ENCODE results near the gene PUS1.

Gene PUS1

GRCh38 chr12:131909081-131909751 is 19.9 kb upstream of the PUS1 start:
- Histone ChIP-seq H3K4me1 (peaks cover 67% of the 10 kb centered on the region), H3K36me3 (peaks cover 96% of the 10 kb centered on the region), H3K27ac (peak overlapping the region; percentile 75), H3K4me2 (peak overlapping the region; percentile 91), H3K4me3 (peak overlapping the region; percentile 40; the same call in 1 of the 2 replicates), H4K20me1 (peaks cover 98% of the 10 kb centered on the region), H3K27me3 (no peaks in the 10 kb centered on the region), H3K9ac (peak overlapping the region; percentile 60; the same call in 1 of the 2 replicates), H3K9me3 (no peaks in the 10 kb centered on the region)
- TF ChIP-seq Cebpa-rat (IDR thresholded peaks at IDR 0.05), result no peak

- peak overlapping the region; percentile 60; the same call in 1 of the 2 replicates for H3K9ac ChIP-seq
- no peak for TF ChIP-seq Cebpa-rat (IDR thresholded peaks at IDR 0.05)
- H4K20me1 ChIP-seq, result peaks cover 98% of the 10 kb centered on the region
- peak overlapping the region; percentile 91 for H3K4me2 ChIP-seq
- peak overlapping the region; percentile 40; the same call in 1 of the 2 replicates for H3K4me3 ChIP-seq
- no peaks in the 10 kb centered on the region for H3K27me3 ChIP-seq
- H3K4me1 ChIP-seq, result peaks cover 62% of the 10 kb centered on the region
- H3K36me3 ChIP-seq, result peaks cover 97% of the 10 kb centered on the region
- H3K9me3 ChIP-seq, result no peaks in the 10 kb centered on the region
- peak overlapping the region; percentile 75 for H3K27ac ChIP-seq
Observed at GRCh38 chr12:131909752-131910219, 19.3 kb upstream of the PUS1 start.

GRCh38 chr12:131910302-131911027 is 18.6 kb upstream of the PUS1 start:
- Histone ChIP-seq H3K9ac (peak overlapping the region; percentile 30; the same call in 1 of the 2 replicates), H3K27ac (peak overlapping the region; percentile 75), H3K4me2 (peak overlapping the region; percentile 91)

DNA sequence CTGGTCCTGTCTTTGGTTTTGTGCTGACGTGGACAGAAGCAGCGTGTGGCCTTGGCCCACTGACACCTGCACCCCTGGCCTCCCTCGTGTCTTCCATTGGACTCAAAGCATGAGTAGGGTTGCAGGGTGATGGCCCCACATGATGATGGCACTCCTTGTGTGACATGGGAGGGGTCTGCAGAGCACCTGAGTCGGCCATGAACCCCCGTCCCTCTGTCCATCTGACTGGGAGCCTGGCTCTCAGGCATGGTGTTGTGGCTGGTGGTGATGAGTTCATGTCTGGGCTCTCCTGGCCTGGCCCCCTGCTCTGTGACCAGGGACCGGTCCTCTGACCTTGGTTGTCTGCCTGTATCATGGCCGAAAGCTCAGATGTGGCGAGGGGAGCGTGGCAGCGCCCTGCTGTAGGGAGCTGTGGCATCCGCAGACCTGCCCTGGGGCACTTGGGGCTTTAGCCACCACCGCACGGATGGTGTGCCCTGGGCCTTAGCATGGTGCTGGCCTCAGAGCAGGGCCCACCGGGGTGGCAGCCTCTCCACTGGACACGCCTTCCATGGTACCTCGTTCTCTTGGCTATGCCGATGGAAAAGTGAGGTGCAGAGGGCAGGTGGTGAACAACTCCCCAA is 17.9 kb upstream of the PUS1 start:
- Histone ChIP-seq H3K4me2 (peak overlapping the region; percentile 91), H3K36me3 (peaks cover 97% of the 10 kb centered on the region), H3K27ac (peak overlapping the region; percentile 51; the same call in 1 of the 2 replicates), H3K4me1 (peaks cover 56% of the 10 kb centered on the region), H3K27me3 (no peaks in the 10 kb centered on the region), H3K4me3 (no peak overlapping the region), H3K9me3 (no peaks in the 10 kb centered on the region), H3K9ac (peak overlapping the region; percentile 29; the same call in 1 of the 2 replicates), H4K20me1 (peaks cover 98% of the 10 kb centered on the region)
- no peak for TF ChIP-seq Cebpa-rat (IDR thresholded peaks at IDR 0.05)

More at GRCh38 chr12:131910302-131911027, 18.6 kb upstream of the PUS1 start:
- Histone ChIP-seq H3K27me3 (no peaks in the 10 kb centered on the region), H4K20me1 (peaks cover 98% of the 10 kb centered on the region), H3K9me3 (no peaks in the 10 kb centered on the region), H3K4me1 (peaks cover 56% of the 10 kb centered on the region), H3K36me3 (peaks cover 97% of the 10 kb centered on the region), H3K4me3 (peak overlapping the region; percentile 40; the same call in 1 of the 2 replicates)
- no peak for TF ChIP-seq Cebpa-rat (IDR thresholded peaks at IDR 0.05)

DNA sequence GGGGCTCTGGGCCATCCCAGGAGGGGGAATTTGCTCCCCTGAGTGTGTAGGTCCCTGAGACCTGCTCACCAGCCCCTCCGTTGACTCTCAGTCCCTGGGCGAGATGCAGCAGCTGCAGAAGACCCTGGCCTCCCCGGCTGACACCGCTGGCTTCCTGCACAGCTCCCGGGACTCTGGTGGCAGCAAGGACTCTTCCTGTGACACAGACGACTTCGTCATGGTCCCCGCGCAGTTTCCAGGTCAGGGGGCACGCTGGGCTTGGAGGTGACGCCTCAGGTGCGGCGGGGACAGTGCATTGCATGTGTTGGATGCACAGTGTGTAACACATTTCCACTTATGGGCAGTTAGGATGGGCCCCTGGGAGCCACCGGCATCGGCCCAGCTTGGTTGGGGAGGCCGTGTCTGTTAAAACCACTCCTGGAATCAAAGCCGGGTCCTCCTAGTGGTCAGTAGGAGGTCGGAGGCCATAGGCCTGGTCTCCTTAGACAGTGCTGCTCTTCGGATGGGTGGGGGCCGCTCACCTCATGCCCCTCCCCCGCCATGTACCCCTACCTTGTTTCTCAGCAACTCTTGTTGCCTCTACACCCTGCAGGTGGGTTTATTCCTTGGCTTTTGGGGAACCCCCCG is 17.1 kb upstream of the PUS1 start:
- no peaks in the 10 kb centered on the region for H3K27me3 ChIP-seq
- H3K4me2 ChIP-seq, result peak overlapping the region; percentile 91
- H3K9ac ChIP-seq, result peak overlapping the region; percentile 29; the same call in 1 of the 2 replicates
- peaks cover 95% of the 10 kb centered on the region for H3K36me3 ChIP-seq
- H3K4me1 ChIP-seq, result peaks cover 50% of the 10 kb centered on the region
- peaks cover 96% of the 10 kb centered on the region for H4K20me1 ChIP-seq
- H3K9me3 ChIP-seq, result no peaks in the 10 kb centered on the region
- peak overlapping the region; percentile 51; the same call in 1 of the 2 replicates for H3K27ac ChIP-seq
- H3K4me3 ChIP-seq, result no peak overlapping the region
- no peak for TF ChIP-seq Cebpa-rat (IDR thresholded peaks at IDR 0.05)

DNA sequence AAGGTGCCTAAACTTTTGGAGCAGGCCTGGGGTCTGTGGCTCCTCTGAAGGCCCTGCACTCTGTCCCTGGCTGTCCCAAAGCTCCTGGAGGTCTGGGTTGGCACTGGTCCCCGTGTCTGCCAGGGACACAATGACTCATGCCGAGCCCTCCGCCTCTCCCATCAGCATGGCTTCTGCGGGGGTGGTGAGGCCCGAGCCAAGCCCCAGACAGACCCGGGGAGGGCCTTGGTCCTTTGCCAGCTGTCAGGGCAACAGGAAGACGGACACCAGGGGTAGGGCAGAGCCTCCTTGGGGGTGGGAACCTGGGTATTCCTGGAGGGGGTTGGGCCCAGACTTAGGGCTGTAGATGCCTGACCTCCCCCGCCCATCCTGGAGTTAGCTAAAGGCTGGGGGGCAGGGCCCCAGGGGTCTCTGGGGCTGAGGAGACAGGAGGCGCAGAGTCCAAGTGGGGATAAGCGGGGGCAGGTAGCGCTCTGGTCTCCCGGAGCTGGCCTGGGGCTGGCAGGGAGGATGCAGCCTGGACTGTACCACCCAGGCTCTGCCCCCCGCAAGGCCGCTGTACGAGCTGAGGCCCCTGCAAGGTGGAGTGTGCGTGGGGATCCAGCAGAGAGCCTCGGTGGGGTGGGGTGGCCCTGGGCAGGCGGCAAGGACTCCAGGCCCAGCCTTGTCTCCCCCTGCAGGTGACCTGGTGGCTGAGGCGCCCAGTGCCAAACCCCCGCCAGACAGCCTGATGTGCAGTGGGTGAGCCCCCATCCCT is 16.4 kb upstream of the PUS1 start:
- no peak for TF ChIP-seq Cebpa-rat (IDR thresholded peaks at IDR 0.05)
- no peak overlapping the region for H3K9ac ChIP-seq
- H3K27me3 ChIP-seq, result no peaks in the 10 kb centered on the region
- H4K20me1 ChIP-seq, result peaks cover 94% of the 10 kb centered on the region
- no peaks in the 10 kb centered on the region for H3K9me3 ChIP-seq
- H3K36me3 ChIP-seq, result peaks cover 93% of the 10 kb centered on the region
- no peak overlapping the region for H3K4me3 ChIP-seq
- peaks cover 50% of the 10 kb centered on the region for H3K4me1 ChIP-seq
- peak overlapping the region; percentile 91 for H3K4me2 ChIP-seq
- peak overlapping the region; percentile 51 for H3K27ac ChIP-seq

DNA sequence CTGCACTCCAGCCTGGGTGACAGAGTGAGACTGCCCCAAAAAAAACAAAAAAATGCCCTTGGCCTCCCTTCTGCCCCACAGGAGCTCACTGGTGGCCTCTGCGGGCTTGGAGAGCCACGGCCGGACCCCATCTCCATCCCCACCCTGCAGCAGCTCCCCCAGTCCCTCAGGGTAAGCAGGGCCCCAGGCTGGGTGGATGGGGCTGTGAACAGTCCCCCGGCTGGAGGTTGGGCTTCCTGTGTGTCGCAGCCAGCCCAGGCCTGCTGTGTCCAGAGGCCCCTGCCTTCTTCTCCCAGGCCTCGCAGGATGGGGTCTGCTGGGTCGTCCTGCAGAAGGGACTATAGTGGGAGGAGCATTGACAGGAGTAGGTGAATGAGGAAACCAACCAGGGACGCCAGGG is 15.4 kb upstream of the PUS1 start:
- Histone ChIP-seq H3K9me3 (no peaks in the 10 kb centered on the region), H3K36me3 (peaks cover 94% of the 10 kb centered on the region), H3K4me3 (no peak overlapping the region), H3K27ac (no peak overlapping the region), H3K4me1 (peaks cover 44% of the 10 kb centered on the region), H4K20me1 (peaks cover 94% of the 10 kb centered on the region), H3K4me2 (no peak overlapping the region), H3K27me3 (no peaks in the 10 kb centered on the region), H3K9ac (no peak overlapping the region)
- TF ChIP-seq Cebpa-rat (IDR thresholded peaks at IDR 0.05), result no peak

GRCh38 chr12:131914179-131914702 is 14.8 kb upstream of the PUS1 start:
- no peak for TF ChIP-seq Cebpa-rat (IDR thresholded peaks at IDR 0.05)

More at GRCh38 chr12:131914179-131914702, 14.8 kb upstream of the PUS1 start:
- Histone ChIP-seq H3K4me2 (no peak overlapping the region), H3K4me1 (peaks cover 38% of the 10 kb centered on the region), H3K9me3 (no peaks in the 10 kb centered on the region), H3K9ac (no peak overlapping the region), H3K36me3 (peaks cover 92% of the 10 kb centered on the region), H3K27ac (no peak overlapping the region), H4K20me1 (peaks cover 88% of the 10 kb centered on the region), H3K27me3 (no peaks in the 10 kb centered on the region), H3K4me3 (no peak overlapping the region)

Data from BLaER1 (cell line).